OCI-LY7 (cell line): ENCODE measurements around the gene ARHGAP42. TPM values are rescaled to one million over a fixed set of nuclear protein-coding genes. Genes with fewer than 3 reads are reported as not detected.

ENCODE experiments used
- BruUV-seq: library from RNA; stranded (reverse); fragments of 400-500 nt; replicated peaks from 2 replicates; lab custom pipeline; 2021; lab: Mats Ljungman, UMichigan
- CTCF ChIA-PET: fragments of 300-600 bp; sonication (Branson Sonifier 250); formaldehyde crosslinking; loops from one replicate; lab custom pipeline; 2022; ENCODE audit warnings: antibody characterized with exemption; ENCODE audit not compliant: unreplicated experiment; lab: Charles Lee
- POLR2A ChIA-PET: fragments of 300-600 bp; sonication (Branson Sonifier 250); formaldehyde crosslinking; loops from one replicate; lab custom pipeline; 2022; ENCODE audit warnings: antibody characterized with exemption; lab: Charles Lee
- DNase-seq: peaks from one replicate; pipeline ENCODE4 v3.0.0-alpha.2; 2015; ENCODE audit warnings: low spot score
- H2AFZ ChIP-seq: fragments of 200-600 bp; sonication (generic), shearing (Covaris generic); 2 replicates; pipeline ENCODE4 v1.6.1; 2014; ENCODE audit warnings: mild to moderate bottlenecking, antibody characterized with exemption, low read length, moderate library complexity
- H3K27ac ChIP-seq: fragments of 200-600 bp; sonication (generic); 2 replicates; pipeline ENCODE4 v1.5.1; 2014; ENCODE audit warnings: mixed run types, low read depth, mild to moderate bottlenecking, moderate library complexity, low read length, inconsistent platforms; ENCODE audit not compliant: poor library complexity, severe bottlenecking
- H3K36me3 ChIP-seq: fragments of 200-600 bp; sonication (generic); 2 replicates; pipeline ENCODE4 v1.6.1; 2014; ENCODE audit warnings: mild to moderate bottlenecking, antibody characterized with exemption, low read length, moderate library complexity, mixed read lengths; ENCODE audit not compliant: insufficient read depth
- H3K4me1 ChIP-seq: fragments of 200-600 bp; sonication (generic); 2 replicates; pipeline ENCODE4 v1.5.1; 2014; ENCODE audit warnings: mild to moderate bottlenecking, low read length; ENCODE audit not compliant: insufficient read depth, poor library complexity, severe bottlenecking
- H3K4me2 ChIP-seq: fragments of 200-600 bp; sonication (generic); 2 replicates; pipeline ENCODE4 v1.6.1; 2014; ENCODE audit warnings: mild to moderate bottlenecking, low read length
- H3K4me3 ChIP-seq: fragments of 200-600 bp; sonication (generic); 2 replicates; pipeline ENCODE4 v1.5.1; 2014; ENCODE audit warnings: mild to moderate bottlenecking, low read depth, low read length; ENCODE audit not compliant: poor library complexity, severe bottlenecking
- H3K79me2 ChIP-seq: fragments of 200-600 bp; sonication (generic); 2 replicates; pipeline ENCODE4 v1.6.1; 2016; ENCODE audit warnings: low read depth, mild to moderate bottlenecking, low read length, moderate library complexity, mixed read lengths; ENCODE audit not compliant: insufficient read depth
- H3K9me2 ChIP-seq: fragments of 200-600 bp; sonication (generic); 2 replicates; pipeline ENCODE4 v1.6.1; 2016; ENCODE audit warnings: mild to moderate bottlenecking, low read length, mixed read lengths; ENCODE audit not compliant: insufficient read depth
- H3K9me3 ChIP-seq: fragments of 200-600 bp; sonication (generic); 2 replicates; pipeline ENCODE4 v1.6.1; 2014; ENCODE audit warnings: mild to moderate bottlenecking, mixed run types, low read length, mixed read lengths
- H4K20me1 ChIP-seq: fragments of 200-600 bp; sonication (generic); 2 replicates; pipeline ENCODE4 v1.6.1; 2014; ENCODE audit warnings: mild to moderate bottlenecking, antibody characterized with exemption, low read length, moderate library complexity, mixed read lengths; ENCODE audit not compliant: insufficient read depth
- EZH2phosphoT487 ChIP-seq: fragments of 200-600 bp; sonication (generic); IDR thresholded peaks from 2 replicates; pipeline ENCODE4 v1.6.1; 2018; ENCODE audit warnings: low read depth, borderline replicate concordance, mild to moderate bottlenecking, mixed run types, antibody characterized with exemption, low read length, moderate library complexity, mixed read lengths
- intact Hi-C: fragments of 100-400 bp; cut with micrococcal nuclease; formaldehyde crosslinking; loops from one replicate; pipeline ENCODE4 v1.10.0; 2022; ENCODE audit not compliant: unreplicated experiment
- total RNA-seq, 2 experiments: library from RNA; depleted of rRNA in 1 of 2; stranded (reverse); fragments of >200 nt in 1 of 2; shearing (Covaris generic) in 1 of 2; gene quantifications; 2 replicates each; pipeline ENCODE4 v1.2.3, GENCODE V29; 2014 to 2022
- TF ChIP-seq, protein P1 (sequence below): fragments of 200-600 bp; sonication (generic); conservative IDR thresholded peaks from 2 replicates; pipeline ENCODE4 v1.5.1; 2014; ENCODE audit warnings: mild to moderate bottlenecking, antibody characterized with exemption, low read length, moderate library complexity, mixed read lengths

ARHGAP42 gene
- total RNA-seq, 2 experiments from 2014 or later = not detected

- intact Hi-C loops = no loop called here
- H3K4me2 ChIP-seq = no peak overlapping the region
- no peaks in the 10 kb centered on the region for H4K20me1 ChIP-seq
- no peak overlapping the region for H3K27ac ChIP-seq
- H3K4me1 ChIP-seq = no peaks in the 10 kb centered on the region
- TF ChIP-seq, protein P1, sequence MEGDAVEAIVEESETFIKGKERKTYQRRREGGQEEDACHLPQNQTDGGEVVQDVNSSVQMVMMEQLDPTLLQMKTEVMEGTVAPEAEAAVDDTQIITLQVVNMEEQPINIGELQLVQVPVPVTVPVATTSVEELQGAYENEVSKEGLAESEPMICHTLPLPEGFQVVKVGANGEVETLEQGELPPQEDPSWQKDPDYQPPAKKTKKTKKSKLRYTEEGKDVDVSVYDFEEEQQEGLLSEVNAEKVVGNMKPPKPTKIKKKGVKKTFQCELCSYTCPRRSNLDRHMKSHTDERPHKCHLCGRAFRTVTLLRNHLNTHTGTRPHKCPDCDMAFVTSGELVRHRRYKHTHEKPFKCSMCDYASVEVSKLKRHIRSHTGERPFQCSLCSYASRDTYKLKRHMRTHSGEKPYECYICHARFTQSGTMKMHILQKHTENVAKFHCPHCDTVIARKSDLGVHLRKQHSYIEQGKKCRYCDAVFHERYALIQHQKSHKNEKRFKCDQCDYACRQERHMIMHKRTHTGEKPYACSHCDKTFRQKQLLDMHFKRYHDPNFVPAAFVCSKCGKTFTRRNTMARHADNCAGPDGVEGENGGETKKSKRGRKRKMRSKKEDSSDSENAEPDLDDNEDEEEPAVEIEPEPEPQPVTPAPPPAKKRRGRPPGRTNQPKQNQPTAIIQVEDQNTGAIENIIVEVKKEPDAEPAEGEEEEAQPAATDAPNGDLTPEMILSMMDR = no peak
- no peak for TF ChIP-seq EZH2phosphoT487
- no peaks in the 10 kb centered on the region for H3K36me3 ChIP-seq
- no peaks in the 10 kb centered on the region for H3K9me3 ChIP-seq
- no TSS peak for BruUV-seq
- CTCF ChIA-PET = interaction anchor here (0.6 kb wide), 1 partner anchor 319 kb away, joined by 3 read pairs; no protein-coding TSS in a partner anchor
- H3K79me2 ChIP-seq = no peaks in the 10 kb centered on the region
- H2AFZ ChIP-seq = no peak overlapping the region
- POLR2A ChIA-PET = no interaction called here
- DNase-seq = no peak
- no peak overlapping the region for H3K4me3 ChIP-seq
- H3K9me2 ChIP-seq = no peaks in the 10 kb centered on the region
Observed at GRCh38 chr11:100672498-100673033, 14.5 kb upstream of the ARHGAP42 start.

GRCh38 chr11:100673063-100673462 lies 14.0 kb upstream of the ARHGAP42 start:
- TF ChIP-seq EZH2phosphoT487 = no peak
- TF ChIP-seq, protein P1 = no peak
- intact Hi-C loops = no loop called here
- Histone ChIP-seq H3K4me1 (no peaks in the 10 kb centered on the region), H3K27ac (no peak overlapping the region), H3K4me3 (no peak overlapping the region), H3K36me3 (no peaks in the 10 kb centered on the region), H3K4me2 (no peak overlapping the region), H3K79me2 (no peaks in the 10 kb centered on the region), H2AFZ (no peak overlapping the region), H3K9me3 (no peaks in the 10 kb centered on the region), H4K20me1 (no peaks in the 10 kb centered on the region), H3K9me2 (no peaks in the 10 kb centered on the region)
- no TSS peak for BruUV-seq
- POLR2A ChIA-PET = no interaction called here
- CTCF ChIA-PET = no interaction called here
- no peak for DNase-seq

DNA sequence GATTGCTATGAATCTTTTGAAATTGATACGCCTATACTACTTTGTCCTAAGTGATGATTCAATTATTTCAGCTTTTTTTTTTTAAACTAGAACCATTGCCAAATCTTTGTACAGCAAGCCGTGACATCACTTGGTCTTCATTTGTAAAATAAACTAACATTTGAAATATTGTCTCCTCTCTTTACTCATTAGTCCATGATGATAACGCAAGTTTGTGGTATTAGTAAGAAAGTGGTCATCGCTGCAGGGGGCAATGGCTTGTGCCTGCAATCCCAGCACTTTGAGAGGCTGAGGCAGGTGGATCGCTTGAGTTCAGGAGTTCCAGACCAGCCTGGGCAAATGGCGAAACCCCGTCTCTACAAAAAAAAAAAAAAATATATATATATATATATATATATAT lies 12.9 kb upstream of the ARHGAP42 start:
- POLR2A ChIA-PET = interaction anchor here (0.5 kb wide), 1 partner anchor 235 kb away, joined by 4 read pairs; no protein-coding TSS in a partner anchor
- intact Hi-C loops = no loop called here

More for the DNA sequence above, 12.9 kb upstream of the ARHGAP42 start:
- no peaks in the 10 kb centered on the region for H3K79me2 ChIP-seq
- no peaks in the 10 kb centered on the region for H3K4me1 ChIP-seq
- DNase-seq = no peak
- no peaks in the 10 kb centered on the region for H4K20me1 ChIP-seq
- no peak overlapping the region for H2AFZ ChIP-seq
- H3K4me3 ChIP-seq = no peak overlapping the region
- no peaks in the 10 kb centered on the region for H3K9me2 ChIP-seq
- H3K9me3 ChIP-seq = no peaks in the 10 kb centered on the region
- no peak overlapping the region for H3K4me2 ChIP-seq
- H3K27ac ChIP-seq = no peak overlapping the region
- no TSS peak for BruUV-seq
- TF ChIP-seq EZH2phosphoT487 = no peak
- TF ChIP-seq, protein P1 = no peak
- CTCF ChIA-PET = no interaction called here
- H3K36me3 ChIP-seq = no peaks in the 10 kb centered on the region
